Fibroblast of lung (primary cell): Measurements from ENCODE around the gene NOL4.

Experiments
- CTCF ChIP-seq, 2 donors: IDR thresholded peaks in 1 of 2; conservative IDR thresholded peaks in 1 of 2; 1 replicate in 1 of 2; 2 replicates in 1 of 2; pipeline ENCODE4 v1.5.1; 2011 to 2012; ENCODE audit warnings: low read length in 2 of 2, control low read depth in 1 of 2, inconsistent platforms in 1 of 2, low read depth in 1 of 2, mild to moderate bottlenecking in 1 of 2
- EZH2 ChIP-seq: IDR thresholded peaks from 2 replicates; pipeline ENCODE4 v1.5.1; 2012; ENCODE audit warnings: low read length, control low read depth, mild to moderate bottlenecking; ENCODE audit errors: missing control alignments

GRCh38 chr18:34221971-34222306, 2.8 kb downstream of the NOL4 start:
- TF ChIP-seq CTCF (conservative IDR thresholded peaks at IDR 0.05 in 1 of 2, IDR thresholded peaks at IDR 0.05 in 1 of 2; ENCODE audit: low read depth in 1 of 2, low read length in 2 of 2) (no peak), EZH2 (peak; percentile 33)
